GM21528 (cell line): ENCODE measurements around the gene XRCC5.

Experiments used
- ATAC-seq: cut with Tn5 transposase; IDR thresholded peaks from one replicate; pipeline ENCODE4 v1.9.1; 2021; ENCODE audit warnings: mild to moderate bottlenecking, moderate library complexity; ENCODE audit not compliant: unreplicated experiment, low FRiP score

The XRCC5 gene

GRCh38 chr2:216147172-216148131 lies 38.3 kb downstream of the XRCC5 start:
- no peak for ATAC-seq

- ATAC-seq, result no peak
Observed at GRCh38 chr2:216148983-216149382, 39.8 kb downstream of the XRCC5 start.

- no peak for ATAC-seq
Observed at GRCh38 chr2:216149741-216150140, 40.6 kb downstream of the XRCC5 start.

- ATAC-seq, result no peak
Observed at GRCh38 chr2:216151313-216152025, 42.3 kb downstream of the XRCC5 start.

GRCh38 chr2:216155954-216156353 lies 46.8 kb downstream of the XRCC5 start:
- no peak for ATAC-seq

- no peak for ATAC-seq
Observed at GRCh38 chr2:216156822-216157221, 47.7 kb downstream of the XRCC5 start.

- ATAC-seq, result no peak
Observed at GRCh38 chr2:216159144-216159543, 50.0 kb downstream of the XRCC5 start.

- no peak for ATAC-seq
Observed at GRCh38 chr2:216159646-216160045, 50.5 kb downstream of the XRCC5 start.

- ATAC-seq, result no peak
Observed at GRCh38 chr2:216160786-216161185, 51.6 kb downstream of the XRCC5 start.

- no peak for ATAC-seq
Observed at GRCh38 chr2:216161967-216162366, 52.8 kb downstream of the XRCC5 start.

GRCh38 chr2:216163518-216163917 lies 54.4 kb downstream of the XRCC5 start:
- ATAC-seq, result no peak

- no peak for ATAC-seq
Observed at GRCh38 chr2:216164087-216164486, 54.9 kb downstream of the XRCC5 start.

- ATAC-seq, result no peak
Observed at GRCh38 chr2:216164576-216164975, 55.4 kb downstream of the XRCC5 start.

- no peak for ATAC-seq
Observed at GRCh38 chr2:216165711-216166110, 56.6 kb downstream of the XRCC5 start.

GRCh38 chr2:216169087-216169486 lies 59.9 kb downstream of the XRCC5 start:
- no peak for ATAC-seq

GRCh38 chr2:216170076-216170763 lies 61.1 kb downstream of the XRCC5 start:
- no peak for ATAC-seq

- no peak for ATAC-seq
Observed at GRCh38 chr2:216171011-216171410, 61.9 kb downstream of the XRCC5 start.

- no peak for ATAC-seq
Observed at GRCh38 chr2:216172493-216172892, 63.3 kb downstream of the XRCC5 start.

GRCh38 chr2:216179015-216179414 lies 69.9 kb downstream of the XRCC5 start:
- ATAC-seq, result no peak

- ATAC-seq, result no peak
Observed at GRCh38 chr2:216181351-216181750, 72.2 kb downstream of the XRCC5 start.

GRCh38 chr2:216181953-216182461 lies 72.9 kb downstream of the XRCC5 start:
- no peak for ATAC-seq
